ENCODE measurements around the gene PTCD1. TPM values are rescaled to one million over a fixed set of nuclear protein-coding genes. Genes with fewer than 3 reads are reported as not detected.

The PTCD1 gene
- total and polyA plus RNA-seq, 2 of the 8 experiments (the other 6 are each of a cell fraction or from before 2014, with no cell fraction given): 7.5 to 7.6 TPM

DNA sequence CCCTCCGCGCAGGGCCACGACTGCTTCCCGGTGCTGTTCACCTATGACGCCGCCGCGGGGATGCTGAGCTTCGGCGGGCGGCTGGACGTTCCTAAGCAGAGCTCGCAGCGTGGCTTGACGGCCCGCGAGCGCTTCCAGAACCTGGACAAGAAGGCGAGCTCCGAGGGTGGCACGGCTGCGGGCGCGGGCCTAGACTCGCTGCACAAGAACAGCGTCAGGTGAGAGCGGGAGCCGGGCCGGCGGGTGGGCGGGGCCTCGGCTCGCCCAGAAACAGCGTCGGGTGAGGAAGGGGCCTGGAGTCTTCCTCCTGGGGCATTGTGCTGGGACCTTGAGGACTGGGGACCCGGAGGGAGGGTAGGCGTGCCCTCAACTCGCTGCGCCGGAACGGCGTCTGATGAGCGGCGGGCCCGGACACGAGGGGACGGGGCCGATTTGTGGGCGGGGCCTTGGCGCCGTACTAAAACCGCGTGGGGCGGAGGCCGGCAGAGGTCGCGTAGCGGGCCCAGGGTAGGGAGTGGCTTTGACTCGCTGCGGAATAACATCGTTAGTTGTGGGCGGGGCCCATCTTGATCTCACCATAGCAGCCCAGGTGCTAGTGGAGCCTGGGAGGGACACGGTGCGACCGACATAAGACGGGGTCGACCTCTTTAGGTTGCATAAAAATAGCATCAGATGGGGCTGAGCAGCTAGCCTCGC, 45.8 kb downstream of the PTCD1 start (continued):
- peak; percentile 28; the same call in 1 of the 2 replicates for TF ChIP-seq BACH1 (IDR thresholded peaks at IDR 0.05; ENCODE audit: low read length)
- TF ChIP-seq TAF7 (optimal IDR thresholded peaks at IDR 0.05; ENCODE audit: borderline replicate concordance, low read depth, low read length): peak; percentile 14
- peak; percentile 40 for TF ChIP-seq TAF1 (IDR thresholded peaks at IDR 0.05; ENCODE audit: low read depth, low read length)
- 0 out of 2 replicates have a peak, but pooled peaks have one; percentile 70 for TF ChIP-seq RBBP5 (IDR thresholded peaks at IDR 0.05; ENCODE audit: borderline replicate concordance, low read depth, low read length)
- TF ChIP-seq GTF2F1 (IDR thresholded peaks at IDR 0.05; ENCODE audit: borderline replicate concordance, low read depth, low read length): no peak
- TF ChIP-seq KDM4A (IDR thresholded peaks at IDR 0.05; ENCODE audit: low read depth, low read length, severe bottlenecking): peak; percentile 72
- peak; percentile 72; the same call in 1 of the 2 replicates for TF ChIP-seq POLR2AphosphoS5 (IDR thresholded peaks at IDR 0.05; ENCODE audit: low read depth, low read length)
- TF ChIP-seq TEAD4 (IDR thresholded peaks at IDR 0.05; ENCODE audit: low read depth, low read length): no peak
